ENCODE results near the gene AFMID.
"Not testable (repeated sequence)": the region's sequence is repeated elsewhere in the genome, so short reads cannot be mapped to it uniquely, and the experiment has no call there.

The AFMID gene

GRCh38 chr17:78154903-78155811, 32.0 kb upstream of the AFMID start:
- no peak for DNase-seq (ENCODE audit: low read depth)

GRCh38 chr17:78159575-78160158, 27.5 kb upstream of the AFMID start:
- DNase-seq (ENCODE audit: low read depth): no peak

- no peak for DNase-seq (ENCODE audit: low read depth)
Observed at GRCh38 chr17:78163881-78164747, 23.0 kb upstream of the AFMID start.

- DNase-seq (ENCODE audit: low read depth): no peak
Observed at GRCh38 chr17:78164748-78165607, 22.2 kb upstream of the AFMID start.

- no peak for DNase-seq (ENCODE audit: low read depth)
Observed at GRCh38 chr17:78166416-78166815, 20.7 kb upstream of the AFMID start.

DNA sequence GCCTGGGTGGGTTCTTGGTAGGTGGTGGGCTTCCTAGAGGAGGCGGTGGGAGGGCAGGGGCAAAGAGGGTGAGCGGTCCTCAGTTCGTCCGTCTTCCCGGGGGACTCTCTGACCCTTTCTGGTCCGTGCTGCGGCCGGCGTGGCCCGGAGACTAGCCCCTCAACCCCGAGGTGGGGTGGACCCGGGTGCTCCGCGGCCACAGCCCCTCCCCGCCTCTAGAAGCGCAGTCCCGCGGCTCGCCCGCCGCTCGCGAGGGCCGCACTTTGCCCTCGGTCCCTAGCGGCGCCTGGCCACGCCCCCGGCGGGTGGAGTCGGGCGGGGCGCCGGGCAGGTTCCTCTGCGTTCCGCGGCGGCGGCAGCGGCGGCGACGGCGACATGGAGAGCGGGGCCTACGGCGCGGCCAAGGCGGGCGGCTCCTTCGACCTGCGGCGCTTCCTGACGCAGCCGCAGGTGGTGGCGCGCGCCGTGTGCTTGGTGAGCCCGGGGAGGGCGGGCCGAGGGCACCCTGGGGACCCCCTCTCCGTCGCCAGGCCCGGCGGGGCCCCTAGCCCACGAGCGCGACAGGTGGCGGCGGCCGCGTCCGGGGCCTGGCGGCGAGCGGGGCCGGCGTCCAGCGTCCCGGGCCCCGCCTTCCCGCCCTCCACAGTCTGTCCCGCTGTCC, 18.8 kb upstream of the AFMID start, which contains the start of gene SYNGR2:
Gene SYNGR2 (plus strand): TSS at position 340 of the 661 bp plus-strand sequence. CDS start 36 bp downstream, at position 376.
- DNase-seq (ENCODE audit: low read depth): peak; percentile 85

DNA sequence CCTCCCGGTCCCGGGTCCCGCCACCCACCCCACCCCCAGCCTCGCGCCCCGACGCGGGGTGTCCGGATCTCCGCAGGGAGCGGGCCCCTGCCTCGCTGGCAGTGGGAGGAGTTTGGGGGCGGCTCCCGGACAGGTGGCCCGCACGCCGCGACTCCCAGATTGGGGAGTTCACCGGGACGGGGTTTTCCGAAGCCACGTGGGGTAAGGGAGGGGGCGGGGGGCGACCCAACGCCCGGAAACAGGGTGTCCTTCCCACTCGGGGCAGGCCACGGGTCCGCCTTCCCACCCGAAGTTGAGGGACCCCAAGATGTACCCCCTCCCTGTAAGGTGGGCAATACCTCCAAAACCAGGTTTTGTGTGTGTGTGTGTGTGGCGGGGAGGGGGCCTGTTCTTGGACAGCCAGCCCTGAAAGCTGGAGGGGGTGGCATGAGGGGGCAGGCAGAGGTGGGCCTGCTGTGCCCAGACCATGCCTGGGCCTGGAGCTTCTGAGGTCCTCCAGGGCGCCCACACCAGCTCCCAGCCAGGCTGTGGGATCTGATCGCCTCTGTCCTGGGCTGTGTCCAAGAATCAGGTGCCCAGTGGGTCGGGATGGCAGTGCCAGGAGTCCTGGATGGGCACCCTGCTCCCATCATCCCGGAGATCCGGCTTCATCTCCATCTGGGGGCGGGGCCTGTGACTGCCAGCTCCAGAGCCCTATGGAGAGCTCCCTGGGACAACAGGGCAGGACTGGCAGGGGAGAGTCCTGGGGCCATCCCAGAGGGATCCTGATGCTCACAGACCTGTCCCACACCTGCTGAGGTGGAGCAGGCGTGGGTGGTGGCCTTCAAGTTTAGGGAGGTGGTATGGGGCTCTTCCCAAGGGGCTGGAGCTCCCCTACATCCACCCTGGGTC, 18.0 kb upstream of the AFMID start:
- DNase-seq (ENCODE audit: low read depth): peak; percentile 41

- DNase-seq (ENCODE audit: low read depth): no peak
Observed at GRCh38 chr17:78170692-78171590, 16.2 kb upstream of the AFMID start.

- DNase-seq (ENCODE audit: low read depth): not testable (repeated sequence)
Observed at GRCh38 chr17:78171591-78172248, 15.4 kb upstream of the AFMID start.

DNA sequence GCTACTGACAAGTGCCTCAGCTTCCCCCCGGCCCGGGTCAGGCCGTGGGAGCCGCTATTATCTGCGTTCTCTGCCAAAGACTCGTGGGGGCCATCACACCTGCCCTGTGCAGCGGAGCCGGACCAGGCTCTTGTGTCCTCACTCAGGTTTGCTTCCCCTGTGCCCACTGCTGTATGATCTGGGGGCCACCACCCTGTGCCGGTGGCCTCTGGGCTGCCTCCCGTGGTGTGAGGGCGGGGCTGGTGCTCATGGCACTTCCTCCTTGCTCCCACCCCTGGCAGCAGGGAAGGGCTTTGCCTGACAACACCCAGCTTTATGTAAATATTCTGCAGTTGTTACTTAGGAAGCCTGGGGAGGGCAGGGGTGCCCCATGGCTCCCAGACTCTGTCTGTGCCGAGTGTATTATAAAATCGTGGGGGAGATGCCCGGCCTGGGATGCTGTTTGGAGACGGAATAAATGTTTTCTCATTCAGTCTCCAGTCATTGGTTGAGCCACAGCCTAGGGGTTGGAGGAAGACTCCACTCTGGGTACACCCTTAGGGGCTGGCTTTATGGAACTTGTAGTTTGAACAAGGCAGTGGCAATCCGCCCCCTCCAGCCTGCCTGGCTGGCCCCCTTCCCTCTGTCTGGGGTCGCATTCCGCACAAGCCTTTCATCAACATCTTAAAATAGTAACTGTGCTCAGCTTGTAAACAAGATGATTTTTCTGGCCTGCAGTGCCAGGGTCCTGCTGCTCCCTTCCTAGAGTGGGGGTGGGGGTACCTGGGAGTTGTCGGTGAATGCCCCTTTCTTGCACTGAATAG, 14.7 kb upstream of the AFMID start:
- no peak for DNase-seq (ENCODE audit: low read depth)

- no peak for DNase-seq (ENCODE audit: low read depth)
Observed at GRCh38 chr17:78173097-78173715, 14.0 kb upstream of the AFMID start.

DNA sequence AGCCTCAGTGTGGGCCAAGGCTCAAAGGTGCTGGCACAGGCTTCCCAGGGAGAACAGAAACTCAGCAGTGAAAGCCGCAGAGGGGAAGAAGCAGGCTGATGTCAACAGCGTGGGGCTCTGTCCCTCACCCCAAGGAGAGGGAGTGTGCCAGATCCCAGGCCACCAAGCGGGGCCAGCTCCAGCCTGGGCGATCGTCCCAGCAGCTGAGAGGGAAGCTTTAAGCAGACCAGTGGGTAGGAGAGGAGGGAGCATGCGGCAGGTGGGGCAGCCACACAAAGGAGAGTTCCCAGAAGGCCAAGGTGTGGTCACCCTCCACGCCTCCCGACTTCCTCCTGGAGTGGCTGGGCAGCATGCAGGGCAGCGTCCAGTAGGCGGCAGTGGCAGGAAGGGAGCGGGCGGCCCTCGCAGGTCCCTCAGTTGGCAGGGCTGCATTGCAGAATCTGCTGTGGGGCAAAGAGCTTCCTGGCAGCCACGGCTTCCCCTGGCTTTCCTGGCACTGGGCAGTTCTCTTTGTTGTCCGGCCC, 12.8 kb upstream of the AFMID start:
- DNase-seq (ENCODE audit: low read depth): no peak

- no peak for DNase-seq (ENCODE audit: low read depth)
Observed at GRCh38 chr17:78174870-78175642, 12.1 kb upstream of the AFMID start.

- no peak for DNase-seq (ENCODE audit: low read depth)
Observed at GRCh38 chr17:78175643-78175981, 11.6 kb upstream of the AFMID start.

DNA sequence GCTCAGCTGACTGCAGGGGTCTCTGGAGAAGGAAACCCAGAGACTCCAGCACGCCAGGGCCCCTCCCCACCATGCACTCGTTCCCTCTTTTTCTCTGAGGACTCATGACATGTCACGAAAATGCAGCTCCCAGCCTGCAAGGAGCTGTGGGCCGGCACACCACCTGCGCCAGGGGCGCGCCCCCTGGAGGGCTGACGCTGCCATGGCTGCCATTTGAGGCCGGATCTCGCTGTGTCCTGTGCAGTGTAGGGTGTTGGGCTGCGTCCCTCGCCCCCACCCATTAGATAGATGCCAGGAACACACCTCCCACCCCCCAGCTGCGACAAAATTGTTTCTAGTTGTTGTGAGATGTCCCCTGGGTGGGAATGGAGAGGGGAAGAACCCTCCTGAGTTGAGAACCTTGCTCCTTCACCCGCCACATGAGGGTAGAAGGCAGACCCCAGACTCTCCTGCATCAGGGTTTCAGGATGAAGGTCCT, 10.6 kb upstream of the AFMID start:
- peak; percentile 64 for DNase-seq (ENCODE audit: low read depth)

GRCh38 chr17:78179372-78179771, 7.8 kb upstream of the AFMID start:
- no peak for DNase-seq (ENCODE audit: low read depth)
